ENCODE results near the gene LY6G5B.
A peak's percentile ranks its signal among the peaks of the same experiment; 100 is the strongest.

Gene LY6G5B

DNA sequence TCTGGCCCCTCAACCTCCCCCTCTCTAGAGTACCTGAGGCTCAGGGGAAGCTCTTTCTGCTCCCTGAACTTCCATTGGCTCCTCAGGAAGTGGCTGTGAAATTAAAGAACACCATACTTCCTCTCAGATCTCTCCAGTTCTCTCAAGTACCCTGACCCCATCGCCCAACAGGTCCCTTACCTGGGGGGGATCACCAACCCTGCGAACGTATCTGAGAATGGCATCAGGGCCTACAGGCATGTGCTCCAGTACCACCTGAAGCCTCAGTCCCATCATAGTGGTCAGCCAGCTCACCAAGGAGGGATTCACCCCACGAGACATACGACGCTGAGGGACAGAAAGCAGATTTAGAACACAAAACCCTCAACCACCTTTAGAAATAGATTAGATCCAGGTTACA lies 29.2 kb upstream of the LY6G5B start:
- no peak for DNase-seq (ENCODE audit: low read depth in 2 of 3, low spot score in 1 of 3)

DNA sequence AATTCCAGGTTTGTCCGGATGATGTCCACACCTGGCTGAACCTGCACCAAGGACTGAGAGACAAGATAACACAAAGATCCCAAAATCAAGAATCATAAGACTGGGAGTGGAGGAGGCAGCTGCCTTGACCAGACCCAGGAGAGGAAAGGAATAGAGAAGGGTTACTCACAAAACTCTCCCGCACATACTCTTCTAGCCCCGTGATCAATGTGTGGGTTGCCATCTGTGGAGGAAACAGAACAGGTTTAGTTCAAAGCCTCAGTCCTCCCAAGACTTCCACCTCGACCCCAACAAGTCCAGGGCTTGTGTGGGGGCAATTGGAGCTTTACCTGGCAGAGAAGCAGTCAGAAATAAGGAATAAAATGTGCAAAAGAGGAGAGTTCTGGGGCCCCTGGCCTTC lies 28.4 kb upstream of the LY6G5B start:
- DNase-seq (ENCODE audit: low read depth in 2 of 3, low spot score in 1 of 3) = no peak

DNA sequence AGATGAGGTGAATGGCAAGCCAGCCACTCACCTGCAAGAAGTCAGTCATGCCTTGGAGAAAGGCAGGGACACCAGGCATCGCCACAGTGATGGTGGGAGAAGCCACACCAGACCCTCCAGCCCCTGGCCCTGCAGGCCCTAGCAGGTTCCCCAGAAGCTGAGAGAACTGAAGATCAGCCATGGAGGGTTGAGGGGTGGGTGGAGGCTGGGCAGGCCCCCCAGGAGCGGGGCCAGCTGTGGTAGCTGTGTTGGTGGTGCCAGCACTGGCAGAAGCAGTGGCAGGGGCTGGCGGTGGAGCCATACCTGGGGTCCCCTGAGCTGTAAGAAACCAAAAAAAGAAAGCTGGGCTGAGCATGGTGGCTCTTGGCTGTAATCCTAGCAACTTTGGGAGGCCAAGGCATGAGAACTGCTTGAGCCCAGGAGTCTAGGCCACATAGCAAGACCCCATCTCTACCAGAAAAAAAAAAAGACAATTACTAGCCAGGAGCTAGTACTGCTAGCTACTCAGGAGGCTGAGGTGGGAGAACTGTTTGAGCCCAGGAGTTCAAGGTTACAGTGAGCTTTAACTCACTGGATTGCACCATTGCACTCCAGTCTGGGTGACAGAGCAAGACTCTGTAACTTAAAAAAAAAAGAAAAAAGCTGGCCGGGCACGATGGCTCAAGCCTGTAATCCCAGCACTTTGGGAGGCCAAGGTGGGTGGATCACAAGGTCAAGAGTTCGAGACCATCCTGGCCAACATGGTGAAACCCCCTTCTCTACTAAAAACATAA lies 26.8 kb upstream of the LY6G5B start:
- no peak for DNase-seq (ENCODE audit: low read depth in 2 of 3, low spot score in 1 of 3)

DNA sequence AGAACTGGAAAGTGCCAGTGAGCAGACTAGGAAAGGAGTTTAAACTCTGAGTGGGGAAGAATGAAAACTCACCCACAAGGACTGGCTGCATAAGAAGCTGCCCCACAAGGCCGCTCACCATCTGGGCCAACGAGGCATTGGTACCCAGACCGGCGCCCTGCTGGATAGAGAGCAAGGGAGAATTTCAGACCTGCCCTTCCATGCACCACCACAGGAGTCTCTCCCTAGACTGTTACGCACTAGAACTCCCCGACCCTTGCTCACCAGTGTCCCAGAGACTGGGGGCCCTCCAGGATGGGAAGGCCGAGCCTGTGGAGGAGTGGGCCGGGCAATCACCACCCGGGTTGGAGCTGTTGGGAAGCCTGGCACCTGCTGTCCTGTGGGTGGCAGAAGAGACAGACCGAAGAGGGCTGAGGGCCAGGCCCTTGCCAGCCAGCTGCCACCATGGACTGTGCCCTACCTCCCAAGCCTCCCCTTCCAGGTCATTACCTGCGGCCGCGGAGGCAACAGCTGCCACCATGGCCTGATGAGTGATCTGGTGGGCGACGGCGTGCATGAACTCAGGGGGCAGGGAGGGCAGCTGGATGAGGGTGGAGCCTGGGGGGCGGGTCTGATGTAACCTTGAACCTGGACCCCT lies 25.8 kb upstream of the LY6G5B start:
- no peak for DNase-seq (ENCODE audit: low read depth in 2 of 3, low spot score in 1 of 3)

DNA sequence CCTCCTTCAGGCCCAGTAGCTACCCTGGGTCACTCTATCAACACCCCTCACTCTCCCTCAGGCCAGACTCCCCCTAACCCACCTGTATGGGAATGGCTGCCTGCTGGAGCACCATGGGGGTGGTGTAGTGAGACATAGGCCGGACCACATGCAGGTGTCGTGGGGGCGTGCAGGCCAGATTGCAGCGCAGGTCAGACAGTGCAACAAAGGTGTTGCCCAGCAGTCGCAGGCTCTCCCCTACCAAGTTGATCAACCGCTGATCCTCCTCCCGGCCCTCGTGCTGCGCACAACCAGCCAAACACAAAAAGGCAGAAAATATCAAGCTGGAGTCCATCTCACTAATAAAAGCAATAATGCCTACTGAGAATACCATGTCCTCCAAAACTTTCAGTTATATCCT lies 24.5 kb upstream of the LY6G5B start:
- no peak for DNase-seq (ENCODE audit: low read depth in 2 of 3, low spot score in 1 of 3)

DNA sequence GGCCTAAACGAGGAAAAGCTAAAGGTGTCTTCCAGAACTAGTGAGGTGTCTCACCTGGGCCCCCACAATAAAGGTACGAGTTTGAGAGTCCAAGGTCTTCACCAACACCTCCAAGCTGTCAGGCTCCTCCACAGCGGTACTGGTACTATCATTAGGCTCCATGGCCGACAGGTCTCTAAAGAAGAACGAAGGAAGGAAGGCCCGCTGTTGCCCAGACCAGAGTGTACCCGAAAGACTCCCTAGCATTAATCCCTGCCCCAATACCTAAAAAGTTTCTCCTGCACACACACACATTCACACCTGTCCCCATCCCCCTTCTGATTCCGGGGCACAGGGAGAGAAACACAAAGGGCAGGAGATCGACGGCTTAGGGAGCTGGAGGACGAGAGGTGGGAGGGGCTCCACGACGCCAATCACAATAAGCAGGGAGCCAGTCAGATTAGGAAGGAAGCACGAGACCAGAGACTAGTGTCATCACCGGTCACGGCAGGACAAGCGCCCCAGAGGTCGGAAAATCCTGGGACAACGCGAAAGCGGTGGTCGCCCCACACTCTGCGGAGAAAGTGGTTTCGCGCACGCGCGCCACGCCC lies 18.1 kb upstream of the LY6G5B start:
- DNase-seq (ENCODE audit: low read depth in 2 of 3, low spot score in 1 of 3) = peak in 1 of 3 donors; percentile 49

DNA sequence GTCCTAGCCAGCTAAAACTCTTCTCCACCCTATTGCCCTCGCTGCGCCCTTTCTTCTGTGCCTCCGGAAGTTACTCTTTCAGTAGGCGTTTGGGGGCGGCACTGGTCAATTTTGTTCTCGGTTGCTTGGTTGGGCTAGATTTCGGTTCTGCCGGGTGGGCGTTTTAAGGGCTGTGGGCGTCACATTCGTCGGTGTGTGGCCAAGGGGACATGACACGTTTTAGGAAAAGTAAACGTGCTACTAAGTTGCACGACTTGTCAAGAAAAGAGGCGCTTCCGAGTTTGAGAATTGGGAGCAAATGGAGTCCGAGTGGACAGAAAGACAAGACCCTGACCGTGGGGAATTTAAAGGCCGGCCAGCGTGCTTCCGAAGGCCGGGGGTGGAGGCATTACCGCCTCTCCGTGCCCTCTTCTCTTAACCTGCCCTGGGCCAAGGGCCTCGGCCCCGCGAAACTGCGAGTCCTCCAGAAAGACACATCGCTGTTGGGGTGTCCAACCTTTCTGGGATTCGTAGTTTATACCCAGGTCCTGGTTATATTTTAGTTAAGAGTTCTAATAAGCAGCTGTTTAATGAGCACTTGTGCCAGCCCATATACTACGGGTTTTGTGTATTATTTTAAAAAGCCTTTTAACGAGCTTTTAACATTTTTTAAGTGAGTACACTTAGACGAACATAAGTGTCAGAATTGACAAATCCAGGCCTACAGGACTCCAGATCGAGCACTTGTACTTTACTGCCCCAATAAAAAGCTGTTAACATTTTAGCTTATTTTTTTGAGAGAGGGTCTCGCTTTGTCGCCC lies 16.7 kb upstream of the LY6G5B start:
- peak in 2 of 3 donors; percentile 76 to 79 for DNase-seq (ENCODE audit: low read depth in 2 of 3, low spot score in 1 of 3)

DNA sequence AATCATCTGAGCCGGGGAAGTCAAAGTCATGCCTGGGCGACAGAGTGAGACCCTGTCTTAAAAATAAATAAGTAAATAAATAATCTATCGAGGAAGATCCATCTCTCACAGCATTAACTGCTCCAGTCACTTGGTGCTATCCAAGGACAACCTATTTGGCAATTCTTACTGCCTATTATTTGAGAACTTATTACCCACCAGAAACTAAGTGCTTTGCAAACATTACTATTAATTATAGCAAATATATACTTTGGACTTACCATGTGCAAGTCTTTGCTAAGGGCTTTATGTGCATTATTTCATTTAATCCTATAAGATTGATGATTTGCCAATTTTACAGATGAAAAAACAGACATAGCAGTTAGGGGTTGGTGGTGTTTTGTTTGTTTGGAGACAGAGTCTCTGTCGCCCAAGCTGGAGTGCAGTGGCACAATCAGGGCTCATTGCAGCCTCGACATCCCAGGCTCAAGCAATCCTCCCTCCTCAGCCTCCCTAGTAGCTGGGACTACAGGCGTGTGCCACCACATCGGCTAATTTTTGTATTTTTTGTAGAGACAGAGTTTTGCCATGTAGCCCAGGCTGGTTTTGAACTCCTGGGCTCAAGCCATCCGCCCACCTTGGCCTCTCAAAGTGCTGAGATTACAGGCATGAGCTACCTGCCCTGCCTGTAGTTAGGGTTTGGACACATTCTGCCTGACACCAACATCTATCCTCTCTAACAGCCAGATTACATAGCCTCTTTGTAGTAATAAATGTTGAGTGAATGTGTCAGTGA lies 15.0 kb upstream of the LY6G5B start:
- no peak for DNase-seq (ENCODE audit: low read depth in 2 of 3, low spot score in 1 of 3)

DNA sequence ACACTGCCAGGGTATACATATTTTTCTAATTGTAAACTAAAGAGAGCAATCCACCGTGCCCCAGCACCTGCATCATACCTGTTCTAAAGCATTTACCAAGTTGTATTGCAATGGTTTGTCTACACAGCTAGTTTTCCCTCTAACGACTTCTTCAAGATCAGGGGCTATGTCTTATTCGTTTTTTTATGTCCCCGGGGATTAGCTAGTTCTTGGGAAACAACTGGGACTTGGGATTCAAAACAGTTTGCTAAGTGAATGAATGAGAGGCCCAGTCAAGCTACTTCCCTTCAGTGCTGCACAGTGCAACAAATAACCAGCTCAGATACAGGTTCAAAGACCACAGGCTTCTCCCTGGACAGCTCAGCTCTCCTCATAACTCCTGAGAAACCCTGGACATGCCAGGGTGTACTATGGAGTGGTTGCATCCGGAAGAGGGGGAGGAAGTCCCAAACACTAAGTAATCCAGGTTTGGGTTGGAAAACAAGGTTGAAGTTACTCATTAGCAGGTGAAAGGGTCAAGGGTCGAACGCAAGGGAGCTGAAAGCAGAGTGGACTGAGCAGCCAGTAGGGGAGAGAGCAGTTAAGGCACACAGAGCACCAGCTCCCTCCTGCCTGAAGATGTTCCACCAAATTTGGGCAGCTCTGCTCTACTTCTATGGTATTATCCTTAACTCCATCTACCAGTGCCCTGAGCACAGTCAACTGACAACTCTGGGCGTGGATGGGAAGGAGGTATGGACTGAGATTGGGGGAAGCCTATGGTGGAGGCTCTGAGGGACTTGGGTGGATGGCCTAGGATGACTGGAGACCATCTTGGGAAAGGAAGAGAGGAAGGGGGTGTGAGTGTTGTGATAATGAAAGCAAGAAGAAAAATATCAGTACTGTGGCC lies 14.2 kb upstream of the LY6G5B start, which contains the start of gene APOM:
TSS of gene APOM (plus strand) at position 546 of the 889 bp plus-strand sequence. CDS start at position 619, 73 bp downstream.
- DNase-seq (ENCODE audit: low read depth in 2 of 3, low spot score in 1 of 3) = no peak

DNA sequence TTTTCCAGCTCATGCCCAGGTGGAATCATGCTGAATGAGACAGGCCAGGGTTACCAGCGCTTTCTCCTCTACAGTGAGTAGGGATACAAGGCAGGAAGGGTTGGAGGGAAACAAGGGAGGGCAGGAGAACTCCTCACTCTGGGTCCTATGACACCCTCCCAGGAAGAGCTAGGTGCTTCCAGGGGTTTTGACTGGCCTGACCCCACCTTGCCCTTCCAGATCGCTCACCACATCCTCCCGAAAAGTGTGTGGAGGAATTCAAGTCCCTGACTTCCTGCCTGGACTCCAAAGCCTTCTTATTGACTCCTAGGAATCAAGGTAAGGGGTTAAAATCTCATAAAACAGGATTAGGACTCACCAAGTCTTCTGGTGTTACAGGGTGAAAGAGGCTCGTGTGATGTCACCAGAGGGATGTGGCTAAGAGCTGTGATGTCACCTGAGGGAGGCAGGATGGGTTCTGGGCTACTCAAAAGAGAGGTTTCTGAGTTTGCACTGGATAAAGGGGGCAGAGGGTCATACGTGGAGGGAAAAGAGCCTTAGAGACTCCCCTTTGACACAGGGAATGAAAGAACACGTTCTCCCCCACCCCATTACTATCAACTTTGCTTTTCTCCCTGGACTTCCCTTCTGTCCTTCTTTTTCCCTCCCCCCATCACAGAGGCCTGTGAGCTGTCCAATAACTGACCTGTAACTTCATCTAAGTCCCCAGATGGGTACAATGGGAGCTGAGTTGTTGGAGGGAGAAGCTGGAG lies 12.2 kb upstream of the LY6G5B start:
- no peak for DNase-seq (ENCODE audit: low read depth in 2 of 3, low spot score in 1 of 3)

DNA sequence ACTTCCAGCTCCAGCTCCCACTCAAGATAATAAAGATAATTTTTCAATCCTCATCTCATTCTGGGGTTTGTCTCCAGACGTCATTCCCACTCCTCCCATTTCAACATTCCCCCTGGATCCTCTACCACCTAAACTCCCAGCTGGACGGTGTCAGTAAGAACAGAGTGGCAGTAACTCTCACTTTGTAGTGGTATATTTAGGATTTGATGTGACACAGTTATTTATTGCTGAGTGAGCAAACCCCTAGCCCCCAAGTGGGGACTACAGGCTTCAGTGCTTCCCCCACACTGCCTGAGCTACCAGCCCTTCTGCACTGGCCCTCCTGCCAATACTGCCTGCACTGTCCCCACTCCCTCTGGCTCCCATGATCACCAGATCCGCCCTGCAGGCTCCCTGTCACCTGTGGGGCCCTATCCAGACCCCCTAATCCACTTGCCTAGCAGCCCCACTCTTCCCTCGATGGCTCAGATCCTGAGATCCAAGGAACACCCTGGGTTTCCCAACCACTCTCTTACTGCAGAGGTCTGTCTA lies 11.6 kb upstream of the LY6G5B start:
- DNase-seq (ENCODE audit: low read depth in 2 of 3, low spot score in 1 of 3) = no peak

DNA sequence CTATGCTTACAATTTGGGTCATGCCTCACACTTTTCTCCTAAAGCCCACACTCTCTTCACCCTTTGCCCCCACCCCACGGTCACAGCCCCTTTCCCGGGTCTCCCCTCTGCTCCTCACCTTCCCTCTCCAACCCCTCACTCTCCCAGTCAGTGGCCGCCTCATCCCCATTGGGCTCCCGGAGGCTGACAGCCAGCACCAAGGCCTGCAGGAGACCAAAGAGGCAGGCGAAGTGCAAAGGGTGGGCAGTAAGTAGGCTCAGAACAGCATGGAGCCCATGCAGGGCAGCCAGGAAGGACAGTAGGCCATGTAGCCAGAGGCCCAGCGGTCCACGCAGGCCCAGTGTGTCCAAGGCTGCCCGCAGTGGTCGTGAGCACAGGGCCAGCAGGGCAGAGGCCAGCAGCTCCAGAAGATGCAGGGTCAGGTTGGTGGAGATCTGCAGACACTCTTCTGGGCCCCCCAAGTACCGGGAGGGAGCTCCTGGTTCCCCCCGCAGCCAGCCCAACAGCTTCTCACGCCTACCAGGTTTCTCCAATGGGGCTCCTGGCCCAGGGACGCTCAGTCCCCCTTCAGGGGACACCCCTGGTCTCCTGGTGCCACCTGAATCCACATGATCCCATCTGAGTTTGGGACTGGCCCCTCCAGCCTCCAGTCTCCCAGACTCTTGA lies 10.7 kb upstream of the LY6G5B start:
- DNase-seq (ENCODE audit: low read depth in 2 of 3, low spot score in 1 of 3) = no peak

DNA sequence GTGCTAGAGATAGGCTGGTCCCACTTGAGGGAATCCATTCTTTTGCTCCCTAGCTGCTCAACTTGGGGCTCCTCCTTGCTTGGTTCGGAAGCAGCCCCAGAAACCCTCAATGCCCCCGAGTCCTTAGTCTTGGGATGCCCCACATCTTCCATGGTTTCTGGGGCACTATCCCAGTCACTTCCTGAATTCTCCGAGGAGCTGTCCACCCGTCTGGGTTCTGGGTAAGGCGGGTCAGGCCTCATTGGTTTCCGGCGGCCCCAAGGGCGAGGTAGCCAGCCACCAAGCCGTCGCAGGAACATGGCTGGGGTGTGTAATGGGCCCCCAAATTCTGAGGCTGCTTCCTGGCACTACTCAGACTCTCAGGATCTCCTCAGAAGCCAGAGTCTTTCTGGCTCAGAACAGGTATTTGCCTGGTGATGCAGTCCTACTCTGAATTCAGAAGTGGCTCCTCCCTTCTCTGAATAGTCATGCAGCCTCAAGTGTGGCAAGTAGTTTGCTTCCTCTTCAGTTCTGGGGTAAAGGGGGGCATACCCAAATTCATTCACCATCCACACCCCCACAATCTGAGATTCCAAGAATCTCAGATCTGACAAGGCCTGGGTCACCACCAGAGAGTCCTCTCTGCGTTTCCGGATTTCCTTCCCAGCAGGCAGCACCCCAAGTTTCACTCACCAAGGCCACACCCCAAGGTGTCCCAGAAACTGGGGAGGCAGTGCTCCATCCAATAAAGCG lies 10.0 kb upstream of the LY6G5B start:
- DNase-seq (ENCODE audit: low read depth in 2 of 3, low spot score in 1 of 3) = no peak

DNA sequence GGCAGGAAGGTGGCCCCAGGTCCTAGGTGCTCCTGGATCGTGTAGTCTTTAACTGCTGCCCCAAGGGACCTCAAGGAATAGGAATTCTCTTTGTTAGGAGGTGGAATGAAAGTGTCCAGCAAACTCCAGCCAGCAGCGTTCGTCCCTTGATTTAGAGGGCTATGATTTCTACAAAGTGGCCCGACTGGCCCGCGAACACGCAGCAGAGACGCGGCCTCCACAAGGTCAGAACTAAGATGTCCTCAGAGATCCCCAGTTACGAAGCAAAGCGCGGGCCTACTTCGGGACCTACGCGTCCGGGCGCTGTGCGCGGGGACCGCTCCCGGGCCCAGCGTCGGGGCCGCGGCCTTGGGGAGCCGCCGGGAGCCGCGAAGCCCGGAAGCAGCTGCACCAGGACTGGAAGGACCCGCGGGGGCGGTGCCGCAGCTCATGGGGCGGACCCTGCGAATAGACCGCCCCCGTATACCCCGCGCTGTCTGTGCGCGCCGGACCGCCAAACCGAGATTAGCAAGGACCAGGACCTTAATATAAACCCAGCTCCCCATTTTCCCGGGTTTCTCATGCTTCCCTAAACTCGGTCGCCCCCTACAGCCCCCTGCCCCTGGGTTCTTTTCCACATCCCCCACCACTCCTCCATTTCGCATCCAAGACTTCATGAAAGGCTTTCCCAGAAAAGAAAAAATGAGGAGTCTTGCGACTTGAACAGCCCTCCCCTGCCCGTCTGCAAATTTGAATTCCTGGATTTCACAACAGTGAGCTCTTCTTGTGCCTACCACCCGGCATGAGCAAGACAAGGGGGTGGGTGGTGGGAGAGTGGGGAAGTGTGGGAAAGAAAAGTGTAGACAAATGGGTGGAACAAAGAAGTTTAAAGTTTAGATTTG lies 9.2 kb upstream of the LY6G5B start, which contains the start of gene C6orf47:
TSS of gene C6orf47 (minus strand) at position 398 of the 881 bp plus-strand sequence. CDS start 831 bp downstream, outside the sequence.
- DNase-seq (ENCODE audit: low read depth in 2 of 3, low spot score in 1 of 3) = peak; percentile 42 to 78 (median 57)

DNA sequence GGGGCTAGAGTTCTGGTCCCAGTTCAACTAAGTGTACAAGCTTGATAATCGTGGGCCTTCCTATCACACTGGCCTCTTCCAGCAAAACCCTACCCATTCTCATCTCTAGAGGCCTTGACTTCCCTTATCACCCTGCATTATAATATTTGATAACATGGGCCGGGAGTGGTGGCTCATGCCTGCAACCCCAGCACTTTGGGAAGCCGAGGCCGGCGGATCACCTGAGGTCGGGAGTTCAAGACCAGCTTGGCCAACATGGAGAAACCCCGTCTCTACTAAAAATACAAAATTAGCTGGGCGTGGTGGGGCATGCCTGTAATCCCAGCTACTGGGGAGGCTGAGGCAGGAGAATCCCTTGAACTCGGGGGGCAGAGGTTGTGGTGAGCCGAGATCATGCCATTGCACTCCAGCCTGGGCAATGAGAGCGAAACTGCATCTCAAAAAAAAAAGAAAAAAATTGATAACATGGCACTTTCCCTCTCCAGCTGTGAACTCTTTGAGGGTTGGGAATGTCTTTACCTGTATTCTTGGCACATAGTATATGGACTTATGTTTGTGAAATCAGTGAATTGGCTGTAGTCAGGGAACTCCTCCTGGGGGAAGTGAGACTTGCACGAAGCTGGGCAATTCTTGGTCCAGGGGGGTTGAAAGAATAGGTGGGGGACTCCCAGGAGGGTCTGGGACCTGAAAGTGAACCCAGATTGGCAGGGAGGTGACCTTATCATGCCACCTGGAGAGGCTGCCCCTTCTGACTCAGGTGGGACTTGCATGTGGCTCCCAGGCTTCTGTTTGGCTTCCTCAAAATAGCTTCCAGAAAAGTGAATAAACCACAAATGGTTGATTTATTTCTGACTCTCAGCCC lies 8.3 kb upstream of the LY6G5B start:
- DNase-seq (ENCODE audit: low read depth in 2 of 3, low spot score in 1 of 3) = no peak
